HL-60/S4 treated with phorbol 12-myristate 13-acetate at 8.2 ng/mL for 4 days and 3 days (cell line): ENCODE measurements around the gene DAP3.
"Not testable (repeated sequence)": the region's sequence is repeated elsewhere in the genome, so short reads cannot be mapped to it uniquely, and the experiment has no call there.

Experiments
- in situ Hi-C: fragments of 300-500 bp; cut with MboI; formaldehyde crosslinking; loops from 2 replicates; pipeline ENCODE4 v1.15.0; 2022; ENCODE audit warnings: low sequenced_read_pairs

The DAP3 gene

DNA sequence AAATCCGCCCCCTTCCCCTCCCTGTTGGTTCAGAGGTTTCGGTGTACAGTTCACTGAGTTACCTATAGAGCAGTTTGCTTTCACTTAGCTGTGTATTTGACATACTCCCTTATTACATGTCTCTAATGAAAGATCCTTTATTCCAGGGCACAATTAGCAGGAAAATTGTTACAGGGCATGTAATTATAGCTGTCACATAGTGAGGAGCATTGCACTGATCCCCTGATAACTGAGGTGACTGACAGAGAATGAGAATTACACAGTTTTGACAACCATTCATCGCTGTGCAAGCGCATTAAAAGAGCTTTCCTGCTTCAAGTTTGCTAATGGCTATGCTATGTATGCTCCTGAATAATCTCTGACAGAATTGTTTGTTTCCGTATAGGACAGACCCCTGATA lies 26.9 kb downstream of the DAP3 start:
- in situ Hi-C loops, result no loop called here

DNA sequence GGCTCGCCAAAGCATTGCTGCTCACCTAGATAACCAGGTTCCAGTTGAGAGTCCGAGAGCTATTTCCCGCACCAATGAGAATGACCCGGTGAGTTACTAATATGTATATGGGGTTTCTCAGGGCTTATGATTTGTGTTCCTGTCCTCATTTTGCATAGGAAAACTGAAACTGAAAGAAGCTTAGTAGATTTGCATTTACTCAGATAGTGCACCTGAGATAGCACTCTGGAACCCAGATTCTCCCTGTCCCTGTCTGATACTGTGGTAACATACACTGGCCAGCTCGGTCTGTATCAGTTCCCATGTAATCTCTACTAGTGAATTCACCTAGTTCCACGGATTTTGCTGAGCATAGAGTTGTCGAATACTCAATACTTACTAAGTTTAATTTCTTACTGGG lies 28.1 kb downstream of the DAP3 start:
- in situ Hi-C loops, result no loop called here

DNA sequence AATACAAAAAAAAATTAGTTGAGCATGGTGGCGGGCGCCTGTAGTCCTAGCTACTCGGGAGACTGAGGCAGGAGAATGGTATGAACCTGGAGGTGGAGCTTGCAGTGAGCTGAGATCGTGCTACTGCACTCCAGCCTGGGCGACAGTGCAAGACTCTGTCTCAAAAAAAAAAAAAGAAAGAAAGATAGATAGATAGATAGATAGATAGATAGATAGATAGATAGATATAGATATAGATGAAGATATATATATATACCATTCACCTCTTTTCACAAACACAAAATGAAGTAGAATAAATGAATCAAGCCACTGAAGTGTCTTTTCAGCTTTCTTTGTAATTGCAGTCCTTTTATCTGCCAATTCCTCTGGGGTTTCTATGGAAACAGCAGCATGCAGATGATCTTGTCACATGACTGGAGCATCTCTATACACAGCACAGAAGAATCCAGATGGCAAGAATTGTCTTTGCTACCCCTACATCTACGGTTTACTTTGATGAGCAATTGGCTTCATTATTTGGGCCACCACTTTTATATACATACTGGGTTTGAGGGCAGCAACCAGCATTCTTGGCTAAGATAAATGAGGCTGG lies 29.7 kb downstream of the DAP3 start:
- in situ Hi-C loops, result not testable (repeated sequence)

DNA sequence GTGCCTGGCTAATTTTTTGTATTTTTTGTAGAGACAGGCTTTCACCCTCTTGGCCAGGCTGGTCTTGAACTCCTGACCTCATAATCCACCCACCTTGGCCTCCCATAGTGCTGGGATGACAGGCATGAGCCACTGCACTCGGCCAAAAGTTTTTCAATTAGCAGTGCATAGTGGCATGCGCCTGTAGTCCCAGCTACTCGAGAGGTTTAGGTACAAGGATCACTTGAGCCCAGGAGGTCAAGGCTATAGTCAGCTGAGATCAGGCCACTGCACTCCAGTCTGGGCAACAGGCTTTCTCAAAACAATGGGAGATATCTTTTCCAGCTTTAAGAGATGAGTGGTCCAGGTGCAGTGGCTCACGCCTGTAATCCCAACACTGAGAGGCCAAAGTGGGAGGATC lies 30.8 kb downstream of the DAP3 start:
- in situ Hi-C loops, result no loop called here

DNA sequence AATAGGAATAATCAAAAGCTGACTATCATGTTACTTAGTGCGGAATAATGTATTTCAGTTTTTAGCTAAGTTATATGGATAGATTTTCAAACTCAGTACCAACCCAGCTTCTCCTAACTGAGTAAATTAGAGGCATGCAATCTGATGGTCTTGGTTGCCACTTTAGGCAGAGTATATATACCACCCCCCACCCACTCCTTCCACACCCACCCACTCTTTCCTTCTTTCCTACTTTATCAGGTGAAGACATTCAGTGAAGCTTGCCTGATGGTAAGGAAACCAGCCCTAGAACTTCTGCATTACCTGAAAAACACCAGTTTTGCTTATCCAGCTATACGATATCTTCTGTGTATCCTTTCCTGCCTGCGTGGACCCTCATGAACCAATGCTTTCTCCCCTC lies 36.3 kb downstream of the DAP3 start:
- in situ Hi-C loops, result no loop called here

DNA sequence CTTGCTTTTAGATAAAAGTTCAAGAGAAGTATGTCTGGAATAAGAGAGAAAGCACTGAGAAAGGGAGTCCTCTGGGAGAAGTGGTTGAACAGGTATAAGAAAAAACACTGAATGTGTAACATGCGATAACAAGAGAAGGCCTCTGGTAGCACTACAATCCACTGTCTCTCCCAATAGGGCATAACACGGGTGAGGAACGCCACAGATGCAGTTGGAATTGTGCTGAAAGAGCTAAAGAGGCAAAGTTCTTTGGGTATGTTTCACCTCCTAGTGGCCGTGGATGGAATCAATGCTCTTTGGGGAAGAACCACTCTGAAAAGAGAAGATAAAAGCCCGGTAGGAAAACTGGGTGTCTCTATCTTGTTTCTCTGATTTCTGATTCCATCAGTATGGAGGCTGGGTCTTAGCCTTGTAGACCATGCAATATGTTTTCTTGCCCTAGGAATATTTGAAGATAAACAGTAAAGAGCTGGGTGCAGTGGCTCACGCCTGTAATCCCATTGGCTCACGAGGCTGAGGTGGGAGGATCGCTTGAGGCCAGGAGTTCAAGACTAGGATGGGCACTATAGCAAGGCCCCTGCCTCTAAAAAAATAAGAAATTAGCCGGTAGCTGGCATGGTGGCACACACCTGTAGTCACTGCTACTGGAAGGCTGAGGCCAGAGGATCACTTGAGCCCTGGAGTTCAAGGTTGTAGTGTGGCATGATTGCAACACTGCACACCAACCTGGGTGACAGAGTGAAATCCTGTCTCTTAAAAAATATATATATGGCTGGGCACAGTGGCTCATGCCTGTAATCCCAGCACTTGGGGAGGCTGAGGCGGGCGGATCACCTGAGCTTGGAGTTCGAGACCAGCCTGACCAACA lies 40.4 kb downstream of the DAP3 start:
- in situ Hi-C loops, result no loop called here

DNA sequence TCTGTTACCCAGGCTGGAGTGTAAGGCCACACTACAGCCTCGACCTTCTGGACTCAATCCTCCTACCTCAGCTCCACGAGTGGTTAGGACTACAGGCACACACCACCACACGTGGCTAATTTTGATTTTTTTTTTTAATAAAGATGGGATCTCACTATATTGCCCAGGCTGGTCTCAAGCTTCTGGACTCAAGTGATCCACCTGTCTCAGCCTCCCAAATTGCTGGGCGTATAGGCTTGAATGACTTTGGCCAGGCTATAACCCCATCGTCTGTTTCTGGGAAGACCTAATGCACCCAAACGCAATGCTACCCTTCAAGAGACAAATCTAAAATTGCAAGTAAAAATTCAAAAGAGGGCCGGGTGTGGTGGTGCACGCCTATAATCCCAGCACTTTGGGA lies 52.1 kb downstream of the DAP3 start:
- in situ Hi-C loops, result no loop called here

DNA sequence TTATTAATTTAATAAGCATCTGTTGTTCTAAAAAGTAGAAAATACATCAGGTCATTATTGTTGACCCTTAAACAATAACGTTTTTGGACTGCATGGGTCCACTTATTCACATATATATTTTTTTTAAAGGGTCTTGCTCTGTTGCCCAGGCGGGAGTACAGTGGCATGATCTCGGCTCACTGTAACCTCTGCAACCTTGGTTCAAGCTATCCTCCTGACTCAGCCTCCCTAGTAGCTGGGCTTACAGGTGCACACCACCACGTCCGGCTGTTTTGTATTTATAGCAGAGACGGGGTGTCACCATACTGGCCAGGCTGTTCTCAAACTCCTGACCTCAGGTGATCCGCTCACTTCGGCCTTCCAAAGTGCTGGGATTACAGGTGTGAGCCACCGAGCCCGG lies 53.0 kb downstream of the DAP3 start:
- in situ Hi-C loops, result no loop called here

DNA sequence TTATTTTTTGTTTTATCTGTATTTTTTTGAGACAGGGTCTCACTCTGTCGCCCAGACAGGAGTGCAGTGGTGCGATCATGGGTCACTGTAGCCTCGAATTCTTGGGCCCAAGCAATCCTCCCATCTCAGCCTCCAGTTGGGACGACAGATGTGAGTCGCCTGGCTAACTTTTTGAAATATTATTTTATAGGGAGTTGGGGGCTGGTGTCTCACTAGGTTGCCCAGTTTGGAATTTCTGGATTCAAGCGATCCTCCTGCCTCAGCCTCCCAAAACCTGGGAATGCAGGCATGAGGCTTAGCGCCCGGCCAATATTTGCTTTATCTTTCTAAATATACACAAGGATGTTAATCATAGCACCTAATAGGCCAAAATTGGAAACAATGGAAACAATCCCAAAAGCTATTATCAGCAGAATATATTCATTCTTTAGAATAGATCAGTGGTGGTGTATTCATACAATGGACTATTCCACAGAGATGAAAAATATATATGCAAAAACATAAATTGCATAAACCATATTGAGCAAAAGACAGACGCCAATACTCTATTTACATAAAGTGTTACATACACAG lies 55.9 kb downstream of the DAP3 start:
- in situ Hi-C loops, result no loop called here

DNA sequence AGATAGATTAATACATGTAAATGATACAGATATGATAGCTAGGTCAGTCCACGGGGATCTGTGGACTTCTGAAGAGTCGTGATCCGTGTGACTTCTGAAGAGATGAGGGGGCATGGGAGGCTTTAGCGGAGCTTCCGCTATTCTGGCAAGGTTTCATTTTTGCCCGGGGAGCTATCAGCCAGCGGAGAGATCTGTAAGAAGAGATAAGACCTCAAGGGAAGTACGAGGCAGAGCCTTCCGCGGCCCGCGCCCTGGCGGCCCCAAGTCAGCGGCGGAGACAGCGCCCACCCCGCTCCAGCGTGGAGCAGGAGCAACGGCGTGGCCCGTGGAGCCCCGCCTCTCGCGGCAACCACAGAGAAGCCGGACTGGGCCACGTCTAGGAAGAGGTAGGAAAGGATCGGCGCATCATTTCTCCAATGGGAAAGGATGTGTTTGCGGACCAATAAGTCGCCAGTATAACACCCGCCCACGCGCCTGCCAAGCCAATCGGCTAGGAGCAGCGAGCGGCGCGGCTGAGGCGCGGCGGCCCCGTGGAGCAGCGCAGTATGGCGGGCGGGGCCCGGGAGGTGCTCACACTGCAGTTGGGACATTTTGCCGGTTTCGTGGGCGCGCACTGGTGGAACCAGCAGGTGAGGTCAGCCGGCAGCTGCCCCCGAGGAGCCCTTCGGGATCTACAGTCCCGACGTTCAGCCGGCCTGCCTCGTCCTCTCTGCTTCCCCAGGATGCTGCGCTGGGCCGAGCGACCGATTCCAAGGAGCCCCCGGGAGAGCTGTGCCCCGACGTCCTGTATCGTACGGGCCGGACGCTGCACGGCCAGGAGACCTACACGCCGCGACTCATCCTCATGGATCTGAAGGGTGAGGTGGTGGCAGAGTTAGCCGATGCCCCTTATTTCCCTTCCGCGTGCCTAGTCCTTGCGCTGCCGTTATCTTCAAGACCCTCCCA lies 56.7 kb downstream of the DAP3 start:
- in situ Hi-C loops, result not testable (repeated sequence)

DNA sequence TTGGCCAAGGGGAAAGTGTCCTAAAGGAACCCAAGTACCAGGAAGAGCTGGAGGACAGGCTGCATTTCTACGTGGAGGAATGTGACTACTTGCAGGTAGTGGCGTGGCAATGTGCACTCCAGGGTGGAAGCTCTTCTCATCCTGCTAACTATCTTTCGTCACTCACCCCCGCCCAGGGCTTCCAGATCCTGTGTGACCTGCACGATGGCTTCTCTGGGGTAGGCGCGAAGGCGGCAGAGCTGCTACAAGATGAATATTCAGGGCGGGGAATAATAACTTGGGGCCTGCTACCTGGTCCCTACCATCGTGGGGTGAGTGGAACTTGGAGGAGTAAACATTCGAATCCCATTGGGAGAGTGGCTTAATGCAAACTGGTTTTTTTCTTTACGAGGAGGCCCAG lies 58.7 kb downstream of the DAP3 start:
- in situ Hi-C loops, result not testable (repeated sequence)

DNA sequence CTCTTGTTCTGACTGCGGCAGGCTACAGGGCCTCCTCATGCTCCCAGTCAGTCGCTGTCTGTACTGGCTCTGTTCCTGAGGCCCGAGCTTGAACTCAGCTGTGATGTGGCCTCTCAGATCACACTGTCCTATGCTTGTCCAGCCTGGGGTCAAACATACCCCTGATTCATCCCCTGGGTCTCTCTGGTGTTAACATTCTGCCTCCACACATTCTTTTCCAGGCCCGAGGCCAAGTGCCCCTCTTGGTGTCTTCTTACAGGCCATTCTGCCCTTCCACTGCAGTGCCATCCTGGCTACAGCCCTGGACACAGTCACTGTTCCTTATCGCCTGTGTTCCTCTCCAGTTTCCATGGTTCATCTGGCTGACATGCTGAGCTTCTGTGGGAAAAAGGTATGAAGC lies 59.2 kb downstream of the DAP3 start:
- in situ Hi-C loops, result not testable (repeated sequence)

DNA sequence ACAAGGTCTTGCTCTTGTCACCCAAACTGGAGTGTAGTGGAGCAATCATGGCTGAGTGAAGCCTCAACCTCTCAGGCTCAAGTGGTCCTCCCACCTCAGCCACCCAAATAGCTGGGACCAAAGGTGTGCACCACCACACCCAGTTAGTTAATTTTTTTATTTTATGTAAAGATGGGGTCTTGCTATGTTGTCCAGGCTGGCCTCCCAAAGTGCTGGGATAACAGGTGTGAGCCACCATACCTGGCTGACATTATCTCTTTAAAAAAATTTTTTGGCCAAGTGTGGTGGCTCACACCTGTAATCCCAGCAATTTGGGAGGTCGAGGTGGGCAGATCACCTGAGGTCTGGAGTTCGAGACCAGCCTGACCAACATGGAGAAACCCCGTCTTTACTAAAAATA lies 70.1 kb downstream of the DAP3 start:
- in situ Hi-C loops, result not testable (repeated sequence)

DNA sequence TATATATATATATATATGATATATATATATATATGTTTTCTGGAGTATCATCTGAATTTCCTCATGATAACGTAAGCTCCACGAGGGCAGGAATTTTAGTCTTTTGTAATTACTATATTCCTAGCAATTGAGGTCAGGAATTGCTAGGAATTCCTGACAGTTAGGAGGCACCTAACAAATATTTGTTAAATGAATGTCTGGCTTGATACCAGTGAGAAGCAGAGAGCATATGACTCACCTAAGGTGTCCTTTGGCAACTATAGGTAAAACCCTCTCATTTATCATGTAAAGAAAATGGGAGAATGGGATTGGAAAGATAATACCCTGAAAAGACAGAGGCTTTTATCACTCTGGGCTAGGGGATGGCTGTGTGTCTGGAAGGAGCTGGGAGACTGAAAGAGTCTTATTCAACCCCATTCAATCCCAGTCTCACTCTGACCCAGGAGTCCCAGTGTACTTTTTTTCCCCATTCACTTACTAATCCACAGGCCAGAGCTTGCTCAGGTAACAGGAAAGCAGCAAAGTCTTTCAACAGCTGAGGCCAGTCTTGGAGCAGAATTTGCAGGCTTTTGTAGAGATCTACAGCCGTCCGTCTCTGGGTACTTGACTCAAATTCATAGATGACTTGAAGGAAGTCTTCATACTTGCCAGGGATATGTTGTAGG lies 71.2 kb downstream of the DAP3 start:
- in situ Hi-C loops, result no loop called here

DNA sequence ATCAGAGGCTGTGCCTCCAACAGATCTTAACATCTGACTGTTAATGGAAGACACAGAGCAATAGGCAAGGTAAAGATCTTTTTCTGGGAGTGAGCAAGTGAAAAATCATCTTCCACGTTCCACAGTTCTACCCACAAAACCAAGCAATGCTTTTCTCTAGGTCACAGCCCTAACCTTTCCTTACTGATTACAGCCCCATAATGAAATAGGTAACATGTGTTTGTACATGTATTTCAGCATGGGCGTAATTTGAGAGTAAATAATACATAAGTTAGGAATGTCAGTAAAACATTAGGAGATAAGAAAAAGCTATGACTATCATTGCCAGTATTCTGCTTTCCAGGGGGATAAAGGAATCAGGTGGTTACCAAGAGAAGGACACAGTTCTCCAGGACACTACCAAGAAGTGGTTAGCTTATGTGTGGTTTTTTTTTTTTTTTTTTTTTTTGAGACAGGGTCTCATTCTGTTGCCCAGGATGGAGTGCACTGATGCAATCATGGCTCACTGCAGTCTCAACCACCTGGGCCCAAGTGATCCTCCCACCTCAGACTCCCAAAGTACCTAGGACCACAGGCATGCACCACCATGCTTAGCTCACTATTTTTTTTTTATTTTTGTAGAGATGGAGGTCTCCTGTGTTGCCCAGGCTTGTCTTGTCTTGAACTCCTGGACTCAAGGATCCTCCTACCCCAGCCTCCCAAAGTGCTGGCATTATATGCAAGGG lies 72.0 kb downstream of the DAP3 start:
- in situ Hi-C loops, result no loop called here

DNA sequence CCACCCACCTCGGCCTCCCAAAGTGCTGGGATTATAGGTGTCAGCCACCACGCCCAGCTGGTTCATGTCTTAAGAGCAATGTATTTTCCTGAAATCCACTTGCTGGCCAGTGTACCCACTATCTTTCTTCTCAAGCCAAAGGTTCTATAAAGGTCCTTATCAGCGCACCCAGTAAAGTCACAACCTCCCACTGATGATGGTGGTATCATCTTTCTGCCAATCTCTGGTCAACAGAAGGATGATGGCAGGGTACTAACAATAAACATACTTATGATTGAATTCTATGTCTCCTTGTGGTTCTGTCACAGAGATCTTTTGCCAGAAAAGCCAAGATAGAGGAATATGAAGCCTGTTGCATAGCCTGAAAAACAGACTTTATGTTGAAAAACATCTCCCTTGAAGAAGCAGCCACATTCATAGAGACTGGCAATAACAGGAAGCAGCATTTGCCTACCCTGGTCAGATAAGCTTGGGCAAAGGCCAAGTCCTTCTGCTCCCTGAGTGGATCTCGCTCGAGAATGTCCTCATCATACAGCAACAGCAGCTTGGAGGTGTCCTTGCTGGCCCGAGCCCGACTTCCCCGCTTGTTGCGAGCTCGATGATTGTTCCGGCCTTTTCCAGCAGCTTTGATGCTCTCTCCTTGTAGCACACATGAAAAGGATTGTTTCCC lies 73.0 kb downstream of the DAP3 start:
- in situ Hi-C loops, result no loop called here

DNA sequence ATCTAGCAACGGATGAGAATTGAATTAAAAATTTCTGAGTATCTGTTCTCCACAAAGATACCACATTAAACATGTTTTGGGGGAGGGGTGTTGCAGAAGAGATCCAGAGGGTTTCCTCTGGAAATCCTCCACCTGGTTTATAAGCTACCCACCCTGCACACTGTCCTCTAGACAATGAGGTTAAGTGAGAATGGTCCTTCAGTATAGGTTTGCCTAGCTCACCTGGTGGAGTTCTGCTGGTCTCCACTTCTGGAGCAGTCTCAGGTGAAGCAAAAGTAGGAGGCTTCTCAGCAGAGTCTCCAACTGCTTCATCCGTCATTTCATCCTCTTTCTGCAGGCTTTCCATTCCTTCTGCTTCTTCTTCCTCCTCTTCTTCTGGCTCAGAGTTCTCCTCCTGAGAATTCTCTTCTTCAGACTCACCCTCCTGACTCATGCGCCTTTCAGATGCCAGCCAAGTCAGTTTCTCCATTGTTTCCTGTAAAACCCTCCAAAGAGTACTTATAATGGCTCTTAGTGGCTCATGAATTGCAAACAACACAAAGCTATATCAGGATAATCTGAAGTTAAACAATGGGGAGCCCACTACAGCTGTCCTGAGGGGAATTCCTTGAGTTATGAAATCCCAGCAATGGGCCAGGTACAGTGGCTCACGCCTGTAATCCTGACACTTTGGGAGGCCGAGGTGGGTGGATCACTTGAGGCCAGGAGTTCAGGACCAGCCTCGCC lies 74.4 kb downstream of the DAP3 start:
- in situ Hi-C loops, result not testable (repeated sequence)

DNA sequence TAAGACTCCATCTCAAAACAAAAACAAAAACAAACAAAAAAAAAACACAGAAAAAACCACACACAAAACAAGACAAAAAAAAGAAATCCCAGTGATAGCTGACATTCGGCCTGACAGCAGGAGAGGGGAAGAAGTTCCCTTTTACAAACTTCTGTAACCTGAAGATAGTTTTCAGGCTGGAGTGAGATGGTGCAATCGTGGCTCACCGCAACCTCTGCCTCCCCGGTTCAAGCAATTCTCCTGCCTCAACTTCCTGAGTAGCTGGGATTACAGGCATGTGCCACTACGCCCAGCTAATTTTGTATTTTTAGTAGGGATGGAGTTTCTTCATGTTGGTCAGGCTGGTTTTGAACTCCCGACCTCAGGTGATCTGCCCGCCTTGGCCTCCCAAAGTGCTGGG lies 75.1 kb downstream of the DAP3 start:
- in situ Hi-C loops, result not testable (repeated sequence)
